HG02870 (cell line): Measurements from ENCODE around the gene EN2.

ENCODE experiments used
- ATAC-seq: cut with Tn5 transposase; IDR thresholded peaks from one replicate; pipeline ENCODE4 v1.9.1; 2021; ENCODE audit warnings: mild to moderate bottlenecking, moderate library complexity; ENCODE audit not compliant: unreplicated experiment

EN2 gene

DNA sequence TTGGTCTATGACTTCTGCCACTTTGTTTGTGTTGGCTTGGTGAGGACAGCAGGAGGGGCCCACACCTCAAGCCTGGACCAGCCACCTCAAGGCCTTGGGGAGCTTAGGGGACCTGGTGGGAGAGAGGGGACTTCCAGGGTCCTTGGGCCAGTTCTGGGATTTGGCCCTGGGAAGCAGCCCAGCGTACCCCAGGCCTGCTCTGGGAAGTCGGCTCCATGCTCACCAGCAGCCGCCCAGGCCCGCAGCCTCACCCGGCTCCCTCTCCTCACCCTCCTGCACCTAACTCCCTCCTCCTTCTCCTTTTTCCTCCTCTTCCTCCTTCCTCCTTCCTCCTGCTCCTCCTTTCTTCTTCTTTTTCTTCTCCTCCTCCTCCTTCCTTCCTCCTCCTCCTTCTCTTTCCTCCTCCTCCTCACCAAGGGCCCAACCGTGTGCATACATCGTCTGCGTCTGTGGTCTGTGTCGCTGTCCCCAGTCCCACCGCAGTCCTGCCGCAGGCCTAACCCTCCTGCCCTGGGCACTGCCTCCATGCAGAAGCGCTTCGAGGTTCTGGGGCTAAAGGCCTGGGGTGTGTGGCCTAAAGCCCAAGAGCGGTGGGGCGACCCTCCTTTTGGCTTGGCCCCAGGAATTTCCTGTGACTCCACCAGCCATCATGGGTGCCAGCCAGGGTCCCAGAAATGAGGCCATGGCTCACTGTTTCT lies 5.3 kb downstream of the EN2 start:
- no peak for ATAC-seq

DNA sequence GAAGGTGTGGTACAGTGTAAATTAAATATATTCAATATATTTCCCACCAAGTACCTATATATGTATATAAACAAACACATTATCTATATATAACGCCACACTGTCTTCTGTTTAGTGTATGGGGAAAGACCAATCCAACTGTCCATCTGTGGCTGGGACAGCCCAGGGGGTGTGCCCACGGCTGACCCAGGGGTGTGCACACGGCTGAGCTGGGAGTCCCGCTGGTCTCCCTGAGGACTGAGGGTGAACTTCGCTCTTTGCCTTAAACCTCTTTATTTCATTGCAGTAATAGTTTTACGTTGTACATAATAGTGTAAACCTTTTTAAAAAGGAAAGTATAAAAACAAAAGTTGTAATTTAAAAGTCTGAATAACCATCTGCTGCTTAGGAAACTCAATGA lies 6.3 kb downstream of the EN2 start:
- ATAC-seq = no peak

DNA sequence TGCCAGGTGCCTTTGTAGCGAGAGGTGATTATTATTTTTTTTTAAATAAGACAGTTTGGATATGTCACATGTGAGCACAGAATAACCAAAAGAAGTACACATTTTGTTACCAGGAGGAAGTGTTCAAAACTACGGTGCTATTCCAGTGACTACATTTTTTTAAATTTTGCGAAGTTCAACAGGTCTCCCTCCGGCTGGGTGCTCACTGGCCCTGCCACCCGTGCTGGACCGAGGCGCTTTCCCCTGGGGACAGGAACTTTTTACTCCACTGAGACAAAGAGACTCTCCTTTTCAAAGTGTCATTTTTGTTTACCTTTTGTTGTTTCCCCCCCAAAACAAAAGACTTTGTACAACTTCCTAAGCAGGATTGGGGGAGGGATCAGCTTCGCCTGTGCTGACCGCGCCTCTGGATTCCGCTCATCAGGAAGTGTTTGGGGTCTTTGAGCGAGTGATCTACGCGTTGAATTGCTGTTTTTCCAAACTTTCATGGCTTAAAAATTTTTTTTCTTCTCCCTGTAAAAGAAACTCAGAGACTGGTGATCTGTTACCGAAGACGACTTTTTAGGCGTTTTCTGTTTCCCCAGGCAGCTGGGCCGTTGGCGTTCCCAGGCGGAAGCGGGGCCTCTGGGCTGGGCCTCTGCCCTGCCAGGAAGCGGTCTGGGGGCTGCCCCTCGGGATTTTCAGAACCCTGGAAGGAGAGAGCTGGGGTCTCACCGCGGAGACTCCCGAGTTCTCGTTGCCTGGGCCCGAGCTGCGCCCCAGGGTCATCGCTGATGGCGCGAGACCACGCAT lies 7.2 kb downstream of the EN2 start:
- ATAC-seq = no peak

DNA sequence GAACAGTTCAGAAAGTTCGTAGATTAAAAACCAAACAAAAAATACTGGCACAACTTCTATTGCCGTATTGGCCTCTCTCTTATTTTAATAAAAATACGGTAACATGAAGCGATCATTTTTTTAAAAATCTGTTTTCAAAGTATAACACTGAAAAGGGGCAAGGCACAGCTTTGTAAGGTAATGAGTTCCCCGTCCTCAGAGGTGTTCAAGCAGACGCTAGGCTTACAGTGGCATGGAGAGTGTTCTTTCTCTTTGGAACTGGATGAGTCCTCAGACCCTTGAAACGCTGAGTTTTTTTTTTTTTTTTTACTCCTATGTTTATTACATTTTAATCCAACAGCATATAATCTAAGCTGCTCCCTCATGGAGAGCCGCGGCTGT lies 7.8 kb downstream of the EN2 start:
- no peak for ATAC-seq

DNA sequence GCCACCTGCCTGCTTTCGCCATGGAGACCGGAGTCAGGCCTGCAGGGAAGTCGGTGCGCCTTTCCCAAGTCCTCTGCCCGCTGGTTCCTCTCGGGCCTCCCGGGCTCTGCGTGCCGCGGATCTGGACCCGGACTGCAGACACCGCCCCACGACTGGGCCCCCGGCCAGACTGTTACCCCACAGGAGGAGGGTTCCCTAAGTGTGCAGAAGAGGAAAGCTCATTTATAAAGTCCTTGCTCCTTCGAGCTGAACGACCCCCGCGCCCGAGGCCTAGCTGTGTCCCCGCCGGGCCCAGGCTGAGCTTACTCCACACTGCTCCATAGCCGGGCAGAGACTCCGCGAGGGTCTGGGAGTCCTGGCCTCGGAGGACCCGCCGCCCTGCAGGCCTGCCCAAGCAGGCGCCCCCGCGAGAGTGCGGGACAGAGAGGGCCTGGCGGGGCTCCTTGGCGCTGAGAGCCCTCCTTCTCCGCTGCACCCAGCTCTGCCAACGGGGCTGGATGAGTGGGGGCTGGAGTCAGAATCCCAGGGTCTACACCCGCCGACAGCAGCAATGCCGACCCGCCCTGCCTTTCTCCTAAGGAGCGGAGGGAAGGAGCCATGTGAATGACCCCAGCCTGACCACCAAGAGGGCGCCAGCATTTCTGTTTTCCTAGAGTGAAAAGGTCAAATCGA lies 8.3 kb downstream of the EN2 start:
- ATAC-seq = no peak

DNA sequence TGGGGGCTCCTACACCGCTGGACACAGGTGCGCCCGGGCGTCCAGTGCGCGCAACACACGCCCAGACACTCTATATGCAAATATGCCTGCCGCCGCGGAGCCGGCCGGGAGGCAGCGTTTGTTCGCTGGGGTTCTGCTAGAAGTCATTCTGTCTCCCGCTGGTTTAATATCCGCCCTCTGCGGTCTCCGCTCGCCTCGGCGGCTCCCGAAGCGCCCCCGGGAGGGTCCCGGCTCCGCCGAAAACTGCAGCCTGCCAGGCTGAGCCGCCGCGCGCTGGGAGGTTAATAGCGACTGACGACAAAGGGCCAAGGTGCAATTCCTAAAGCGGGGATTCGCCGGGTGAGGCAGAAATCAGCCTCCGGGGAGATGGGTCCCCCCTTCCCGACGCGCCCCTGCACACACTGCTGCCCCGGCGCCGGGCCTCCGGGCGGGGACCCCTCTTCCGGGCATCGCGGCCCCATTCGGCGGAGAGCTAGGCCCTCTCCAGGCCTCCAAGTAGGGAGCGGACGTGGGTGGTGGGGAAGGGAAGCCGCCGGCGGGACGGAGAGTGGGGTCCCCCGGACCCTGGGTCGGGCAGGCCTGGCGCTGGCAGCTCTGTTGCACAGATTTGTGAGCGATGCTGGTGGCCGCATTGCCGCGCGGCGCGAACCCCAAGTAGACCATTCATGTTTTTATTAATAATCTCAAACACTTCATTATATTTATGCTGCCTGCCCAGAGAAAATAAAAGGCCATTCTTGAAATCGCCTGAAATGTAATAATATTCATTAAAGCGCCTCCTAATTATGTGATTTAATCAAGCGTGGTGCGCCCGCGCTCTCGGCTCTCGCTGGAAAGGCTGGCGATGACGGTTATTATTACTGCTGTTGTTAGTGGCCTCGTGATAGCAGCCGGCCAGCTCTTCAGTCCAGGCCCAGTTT lies 9.1 kb downstream of the EN2 start:
- no peak for ATAC-seq

DNA sequence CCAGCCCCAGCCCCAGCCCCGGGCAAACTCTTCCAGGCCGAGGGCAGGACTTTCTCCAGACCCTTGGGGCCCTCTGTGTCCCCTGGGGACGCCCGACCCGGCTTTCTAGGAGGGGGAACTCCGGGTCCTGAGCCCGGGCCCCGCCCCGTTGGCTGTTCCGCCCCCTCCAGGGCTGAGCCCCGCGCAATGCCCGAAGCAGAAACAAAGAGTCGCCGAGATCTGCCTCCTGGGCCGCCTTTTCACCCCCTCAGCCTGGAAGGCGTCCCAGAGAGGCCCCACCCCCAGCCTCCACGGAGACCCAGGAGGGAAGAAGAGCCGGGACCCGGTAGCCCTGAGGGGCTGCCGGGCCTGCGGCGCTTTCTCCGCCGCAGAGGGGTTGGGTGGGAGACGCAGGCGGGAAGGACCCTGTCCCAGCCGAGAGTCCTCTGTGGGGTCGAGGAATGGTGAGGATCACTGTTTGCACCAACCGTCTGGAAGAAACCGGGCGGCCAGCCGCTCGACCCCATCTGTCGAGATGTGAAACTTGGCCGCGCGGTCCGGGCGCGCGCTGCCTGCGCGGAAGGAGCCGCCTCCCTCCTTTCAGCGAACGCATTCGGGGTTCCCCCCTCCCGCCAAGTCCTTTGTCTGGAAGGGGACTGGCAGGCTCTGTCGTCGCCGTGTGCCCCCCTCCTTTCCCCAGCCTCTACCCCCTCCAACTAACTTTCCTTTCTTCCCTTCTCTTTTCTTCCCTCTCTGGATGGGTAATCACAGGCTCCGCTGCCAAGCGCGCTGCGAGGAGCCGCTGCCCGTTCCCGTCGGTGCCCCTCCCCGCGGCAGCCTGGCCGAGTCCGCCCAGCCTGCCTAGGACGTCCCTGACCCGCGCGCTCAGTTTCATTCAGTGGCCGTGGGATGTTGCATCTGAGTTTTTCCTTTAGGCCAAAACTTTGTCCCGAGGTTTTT lies 10.2 kb downstream of the EN2 start:
- ATAC-seq = no peak

DNA sequence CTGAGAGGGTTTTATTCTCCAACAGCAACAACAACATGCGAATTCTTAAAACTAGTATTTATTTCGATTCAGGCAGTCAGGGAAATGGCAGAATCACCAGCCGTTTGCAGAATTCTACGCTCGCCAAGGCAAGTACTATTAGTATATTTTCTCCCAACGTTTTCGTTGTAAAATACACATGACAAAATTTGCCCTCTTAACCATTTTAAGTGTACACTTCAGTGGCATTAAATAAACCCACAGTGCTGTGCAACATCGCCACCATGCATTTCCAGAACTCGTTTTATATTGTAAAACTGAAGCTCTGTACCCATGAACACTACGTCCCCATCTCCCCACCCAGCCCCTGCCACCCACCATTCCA lies 10.8 kb downstream of the EN2 start:
- ATAC-seq = no peak

DNA sequence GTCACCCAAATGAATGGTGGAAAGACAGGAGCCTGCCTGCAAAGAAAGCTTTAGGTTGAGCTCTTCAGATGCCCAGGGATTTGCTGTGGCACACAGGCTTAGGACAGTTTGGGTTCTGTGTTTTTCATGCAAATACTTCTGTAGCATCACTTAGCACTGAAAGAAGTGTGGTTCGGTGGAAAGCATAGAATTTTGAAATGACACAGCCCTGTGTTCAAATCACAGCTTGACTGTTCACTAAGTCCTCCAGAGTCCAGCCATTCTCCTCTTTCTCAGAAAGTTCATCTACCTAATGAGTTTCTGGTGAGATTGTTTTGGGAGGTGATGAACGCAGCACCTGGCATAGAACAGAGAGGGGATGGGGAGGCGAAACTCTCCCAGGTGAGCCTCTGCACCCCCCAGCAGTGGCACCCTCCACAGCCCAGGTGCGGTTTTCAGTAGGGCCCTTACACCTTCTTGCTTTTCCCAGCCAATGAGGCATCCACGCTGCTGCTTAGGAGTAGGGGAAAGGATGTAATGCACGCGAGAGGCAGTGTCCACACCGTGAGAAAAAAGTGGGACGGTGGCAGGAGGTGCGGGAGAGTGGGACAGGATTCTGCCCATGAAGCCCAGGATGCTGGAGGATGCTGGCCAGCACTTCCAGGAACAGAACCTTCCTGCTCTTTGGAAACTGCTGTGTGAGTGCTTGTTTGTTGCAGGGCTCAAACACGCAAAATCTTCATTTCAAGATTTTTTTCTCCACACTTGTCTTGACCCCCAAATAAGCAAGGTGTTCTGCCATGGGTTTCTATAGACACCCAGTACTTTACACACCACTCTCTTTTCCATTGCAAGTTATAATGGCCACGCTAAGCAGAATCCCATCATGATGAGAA lies 11.6 kb downstream of the EN2 start:
- ATAC-seq = no peak

DNA sequence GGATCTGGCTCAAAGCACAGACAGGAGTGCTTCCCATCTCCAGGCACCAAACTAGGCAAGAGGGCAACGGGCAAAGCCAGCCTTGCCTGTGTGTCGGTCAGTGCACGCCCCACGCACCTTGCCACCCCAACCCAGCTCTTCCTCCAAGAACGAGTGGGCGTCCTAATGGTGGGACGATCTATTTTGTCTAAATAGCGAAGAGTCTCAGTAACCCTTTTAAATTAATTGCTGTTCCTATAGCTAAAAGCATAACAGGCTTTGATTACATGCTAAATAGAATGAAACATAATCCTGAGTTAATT lies 12.2 kb downstream of the EN2 start:
- ATAC-seq = no peak

DNA sequence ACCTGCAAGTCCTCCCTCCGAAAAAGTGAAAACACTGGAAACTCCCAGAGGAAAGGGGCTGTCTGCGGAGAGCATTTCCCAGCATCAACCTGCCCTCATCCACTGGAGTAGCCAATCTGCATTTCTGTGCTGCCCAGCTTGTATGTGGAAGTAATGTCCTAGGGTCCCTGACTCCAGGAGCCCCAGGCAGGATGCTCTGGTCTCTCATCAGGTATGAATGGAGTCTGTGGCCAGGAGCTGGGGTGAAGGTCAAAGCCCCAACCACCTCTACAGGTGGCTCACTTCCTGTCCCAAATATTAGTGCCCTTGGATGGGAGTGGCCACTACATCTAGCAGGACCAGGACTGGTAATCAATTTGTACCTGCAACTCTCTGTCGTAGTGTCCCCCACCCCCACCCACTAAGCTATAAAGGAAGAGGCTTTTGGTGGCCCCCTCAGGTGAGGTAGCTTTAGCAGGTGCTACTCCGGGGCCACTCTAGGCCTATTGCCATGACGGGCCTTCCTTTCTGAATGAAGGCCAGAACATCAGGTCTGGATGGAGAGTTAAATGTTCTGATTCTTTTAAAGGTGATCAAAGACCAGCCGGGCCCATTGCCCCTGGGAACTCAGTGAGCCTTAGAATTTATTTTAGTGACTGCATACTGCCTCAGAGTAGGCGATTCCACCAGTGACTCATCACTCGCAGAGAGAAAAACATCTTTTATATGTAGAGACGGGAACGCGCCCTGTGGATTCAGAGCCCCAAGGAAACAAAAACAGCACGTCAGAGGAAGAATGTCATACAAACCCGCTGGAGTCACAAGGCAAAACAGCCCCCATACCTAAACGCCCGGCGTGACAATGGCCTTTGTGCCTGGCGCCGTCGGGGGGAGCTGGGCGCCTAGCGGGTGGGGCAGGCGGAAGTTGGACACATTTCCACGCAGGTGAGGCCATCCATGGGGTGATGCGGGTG lies 13.0 kb downstream of the EN2 start:
- no peak for ATAC-seq

DNA sequence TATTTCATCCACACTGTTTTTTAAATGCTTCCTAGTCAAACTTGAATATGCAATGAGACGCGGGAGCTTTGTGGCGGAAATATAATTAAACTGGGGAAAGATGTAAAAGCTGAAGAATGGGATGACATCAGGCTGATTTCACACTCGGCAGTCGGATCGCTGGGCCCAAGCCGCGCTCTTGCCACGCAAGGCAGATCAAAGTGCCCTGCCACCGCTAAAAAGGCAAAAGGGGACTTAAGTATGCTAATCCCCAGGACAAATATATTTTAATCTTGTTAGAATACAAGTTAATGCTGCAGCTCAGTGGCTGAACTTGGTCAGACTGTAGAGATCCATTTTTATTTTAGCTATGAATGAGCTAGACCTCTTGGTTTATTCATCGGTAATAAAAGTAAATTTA lies 13.8 kb downstream of the EN2 start:
- no peak for ATAC-seq

DNA sequence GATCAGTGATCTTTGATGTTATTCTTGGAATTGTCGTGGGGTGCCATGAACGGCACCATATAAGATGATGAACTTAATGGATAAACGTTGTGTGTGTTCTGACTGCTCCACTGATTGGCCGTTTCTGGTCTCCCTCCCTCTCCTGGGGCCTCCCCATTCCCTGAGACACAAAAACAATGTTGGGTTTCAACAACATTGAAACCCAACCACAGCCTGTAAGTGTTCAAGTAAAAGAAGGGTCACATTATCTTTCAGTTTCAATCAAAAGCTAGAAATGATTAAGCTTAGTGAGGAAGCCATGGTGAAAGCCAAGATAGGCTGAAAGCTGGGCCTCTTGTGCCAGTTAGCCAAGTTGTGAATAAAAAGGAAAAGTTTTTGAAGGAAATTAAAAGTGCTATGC lies 19.5 kb downstream of the EN2 start:
- peak; percentile 96 for ATAC-seq

DNA sequence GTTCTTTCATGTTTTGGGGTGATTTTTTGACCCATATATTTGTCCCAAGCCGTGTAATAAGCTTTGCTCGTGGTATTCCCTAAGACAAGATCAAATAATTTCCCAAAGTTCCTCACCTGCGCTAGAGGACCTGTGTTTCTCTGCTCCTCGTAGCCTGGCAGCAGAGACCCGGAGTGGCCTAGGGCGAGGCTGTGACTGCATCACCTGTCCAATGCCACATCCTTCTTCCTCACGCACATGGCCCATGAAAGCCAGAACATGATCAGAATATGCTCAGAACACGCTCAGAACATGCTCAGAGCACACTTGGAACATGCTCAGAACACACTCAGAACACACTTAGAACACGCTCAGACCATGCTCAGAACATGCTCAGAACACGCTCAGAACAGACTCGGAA lies 23.8 kb downstream of the EN2 start:
- no peak for ATAC-seq

DNA sequence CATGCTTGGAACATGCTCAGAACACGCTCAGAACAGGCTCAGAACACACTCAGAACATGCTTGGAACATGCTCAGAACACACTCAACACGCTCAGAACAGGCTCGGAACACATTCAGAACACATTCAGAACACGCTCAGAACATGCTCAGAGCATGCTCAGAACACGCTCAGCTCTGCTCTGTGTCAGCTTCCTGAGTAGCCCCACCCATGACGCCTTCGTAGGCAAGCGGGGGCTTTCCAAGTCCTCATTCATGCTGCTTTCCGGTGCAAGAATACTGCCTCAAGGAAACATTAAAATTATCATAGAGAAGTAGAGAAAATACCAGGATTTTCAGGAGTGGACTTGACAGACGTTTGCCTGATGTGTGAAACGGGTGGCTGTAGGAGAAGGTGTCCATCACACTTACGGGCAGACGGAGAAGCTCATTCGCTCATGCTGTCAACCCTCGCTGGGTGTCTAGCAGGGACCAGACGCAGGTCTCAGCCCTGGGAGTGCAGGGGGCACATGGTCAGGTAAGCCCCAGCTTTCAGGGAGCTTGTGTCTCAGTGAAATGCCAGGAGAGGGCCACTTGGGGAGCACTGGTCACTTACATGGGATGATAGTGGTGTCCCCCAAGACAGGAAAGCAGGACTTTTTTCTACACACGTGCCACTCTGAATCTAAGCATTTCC lies 24.7 kb downstream of the EN2 start:
- no peak for ATAC-seq

DNA sequence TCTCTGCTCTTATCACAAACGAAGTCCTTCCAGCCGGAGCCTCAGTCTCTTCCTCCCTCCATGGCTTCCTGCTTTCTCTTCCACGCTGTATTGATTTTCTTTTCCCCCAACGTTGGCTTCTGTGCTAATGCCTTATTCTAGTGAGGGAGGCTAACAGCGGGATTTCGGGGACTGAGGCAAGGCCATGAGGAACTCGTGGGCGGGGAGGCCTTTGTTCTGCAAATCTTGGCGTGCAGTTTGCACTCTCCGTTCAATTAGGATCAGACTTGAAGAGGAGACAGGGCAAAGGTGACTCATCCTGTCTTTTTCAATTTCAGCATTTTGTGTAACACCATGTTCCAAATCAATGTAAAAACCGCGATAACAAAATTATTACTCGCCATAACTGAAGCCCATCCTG lies 25.3 kb downstream of the EN2 start:
- ATAC-seq = no peak

DNA sequence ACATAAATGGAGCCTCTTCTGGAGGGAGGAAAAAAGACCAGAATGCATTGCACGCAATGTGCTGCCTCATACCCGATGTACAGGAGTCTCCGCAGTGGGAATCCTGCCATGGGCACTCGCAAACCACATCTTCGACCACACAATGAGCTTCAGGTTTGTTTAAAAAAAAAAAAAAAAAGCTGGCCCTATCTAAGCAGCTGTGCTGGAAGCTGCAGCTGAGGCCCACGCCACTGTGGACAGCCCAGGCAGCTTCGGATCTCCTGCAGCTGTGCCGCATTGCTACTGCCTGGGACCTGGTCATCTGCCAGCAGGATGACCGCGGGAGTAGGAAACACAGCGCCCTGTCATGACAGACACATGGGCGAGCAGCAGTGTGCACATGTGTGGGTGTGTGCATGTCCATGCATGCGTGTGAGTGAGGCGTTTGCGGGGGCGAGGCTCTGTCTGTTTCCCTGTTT lies 26.0 kb downstream of the EN2 start:
- no peak for ATAC-seq
